Breast epithelium (tissue), 4 donors: Measurements from ENCODE around the gene RANGAP1. TPM values are rescaled to one million over a fixed set of nuclear protein-coding genes. Genes with fewer than 3 reads are reported as not detected.

Experiments used
- DNase-seq, 2 donors: peaks; one replicate each; pipeline ENCODE4 v3.0.0-alpha.2; 2019; ENCODE audit warnings: low spot score in 2 of 2
- H3K27ac ChIP-seq, 2 donors: fragments of 200-600 bp; sonication (generic) in 1 of 2; one replicate each; pipeline ENCODE4 v1.5.1; 2016 to 2019; ENCODE audit warnings: mild to moderate bottlenecking in 1 of 2
- H3K27me3 ChIP-seq, 2 donors: fragments of 200-600 bp; sonication (generic) in 1 of 2; one replicate each; pipeline versions ENCODE4 v1.5.1 to v1.6.0; 2017 to 2019; ENCODE audit warnings: control low read depth in 1 of 2, mild to moderate bottlenecking in 1 of 2
- H3K36me3 ChIP-seq: fragments of 200-600 bp; one replicate; pipeline ENCODE4 v1.5.1; 2019
- H3K4me1 ChIP-seq, 2 donors: fragments of 200-600 bp; sonication (generic); one replicate each; pipeline ENCODE4 v1.5.1; 2016 to 2019; ENCODE audit warnings: control low read depth in 1 of 2
- H3K4me3 ChIP-seq, 3 donors: fragments of 200-600 bp; sonication (generic); 1 replicate in 2 of 3; 2 replicates in 1 of 3; pipeline ENCODE4 v1.5.1; 2016 to 2019; ENCODE audit warnings: mild to moderate bottlenecking in 3 of 3, moderate library complexity in 2 of 3
- H3K9me3 ChIP-seq, 2 donors: fragments of 200-600 bp; sonication (generic) in 1 of 2; one replicate each; pipeline ENCODE4 v1.5.1; 2016 to 2019; ENCODE audit warnings: control low read depth in 1 of 2
- POLR2A ChIP-seq: fragments of 450-650 bp; IDR thresholded peaks from one replicate; pipeline ENCODE4 v1.6.1; 2016; ENCODE audit warnings: antibody characterized with exemption, mild to moderate bottlenecking, moderate library complexity
- POLR2AphosphoS5 ChIP-seq, 3 donors: sonication (generic); formaldehyde crosslinking; IDR thresholded peaks; one replicate each; pipeline ENCODE4 v1.6.1; 2017; ENCODE audit warnings: antibody characterized with exemption in 3 of 3
- intact Hi-C: fragments of 100-400 bp; cut with DNase I; formaldehyde crosslinking; loops from one replicate; pipeline ENCODE4 v1.15.1; 2023; ENCODE audit warnings: low total_unique reads
- total RNA-seq, 3 donors: library from RNA; depleted of rRNA; stranded (reverse); fragments of >200 nt; gene quantifications; one replicate each; pipeline ENCODE4 v1.1.0, GENCODE V29; 2016
- TF ChIP-seq, protein P1 (sequence below), 3 donors: fragments of 450-650 bp; IDR thresholded peaks; one replicate each; pipeline ENCODE4 v1.5.1; 2016 to 2017; ENCODE audit warnings: antibody characterized with exemption in 3 of 3, mild to moderate bottlenecking in 3 of 3, moderate library complexity in 3 of 3

RANGAP1 gene
- total RNA-seq, 3 donors from 2014 or later: 29.8 to 54.1 (median 51.2) TPM

GRCh38 chr22:41290262-41291221 is 4.6 kb upstream of the RANGAP1 start:
- H3K36me3 ChIP-seq: no peaks in the 10 kb centered on the region
- DNase-seq: no peak
- peaks cover 0 to 4% of the 10 kb centered on the region in 2 donors for H3K4me1 ChIP-seq
- no peaks in the 10 kb centered on the region for H3K27me3 ChIP-seq
- no peak for TF ChIP-seq POLR2AphosphoS5 (IDR thresholded peaks at IDR 0.05)
- TF ChIP-seq POLR2A: no peak
- peak overlapping the region in 1 of 2 donors; percentile 2 for H3K27ac ChIP-seq
- no peaks in the 10 kb centered on the region for H3K9me3 ChIP-seq
- intact Hi-C loops: no loop called here
- H3K4me3 ChIP-seq: no peak overlapping the region

- Histone ChIP-seq H3K4me1 (peaks cover 0 to 4% of the 10 kb centered on the region in 2 donors), H3K27me3 (no peaks in the 10 kb centered on the region), H3K4me3 (no peak overlapping the region), H3K36me3 (no peaks in the 10 kb centered on the region), H3K27ac (peak overlapping the region in 1 of 2 donors; percentile 88), H3K9me3 (no peaks in the 10 kb centered on the region)
- intact Hi-C loops: no loop called here
- no peak for DNase-seq
- TF ChIP-seq POLR2A (no peak), POLR2AphosphoS5 (IDR thresholded peaks at IDR 0.05) (no peak)
- TF ChIP-seq, protein P1, sequence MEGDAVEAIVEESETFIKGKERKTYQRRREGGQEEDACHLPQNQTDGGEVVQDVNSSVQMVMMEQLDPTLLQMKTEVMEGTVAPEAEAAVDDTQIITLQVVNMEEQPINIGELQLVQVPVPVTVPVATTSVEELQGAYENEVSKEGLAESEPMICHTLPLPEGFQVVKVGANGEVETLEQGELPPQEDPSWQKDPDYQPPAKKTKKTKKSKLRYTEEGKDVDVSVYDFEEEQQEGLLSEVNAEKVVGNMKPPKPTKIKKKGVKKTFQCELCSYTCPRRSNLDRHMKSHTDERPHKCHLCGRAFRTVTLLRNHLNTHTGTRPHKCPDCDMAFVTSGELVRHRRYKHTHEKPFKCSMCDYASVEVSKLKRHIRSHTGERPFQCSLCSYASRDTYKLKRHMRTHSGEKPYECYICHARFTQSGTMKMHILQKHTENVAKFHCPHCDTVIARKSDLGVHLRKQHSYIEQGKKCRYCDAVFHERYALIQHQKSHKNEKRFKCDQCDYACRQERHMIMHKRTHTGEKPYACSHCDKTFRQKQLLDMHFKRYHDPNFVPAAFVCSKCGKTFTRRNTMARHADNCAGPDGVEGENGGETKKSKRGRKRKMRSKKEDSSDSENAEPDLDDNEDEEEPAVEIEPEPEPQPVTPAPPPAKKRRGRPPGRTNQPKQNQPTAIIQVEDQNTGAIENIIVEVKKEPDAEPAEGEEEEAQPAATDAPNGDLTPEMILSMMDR (IDR thresholded peaks at IDR 0.05): no peak
Observed at GRCh38 chr22:41289671-41290070, 3.7 kb upstream of the RANGAP1 start.

- intact Hi-C loops: no loop called here
- H3K27ac ChIP-seq: peak overlapping the region; percentile 86 to 88
- H3K9me3 ChIP-seq: no peaks in the 10 kb centered on the region
- no peaks in the 10 kb centered on the region for H3K36me3 ChIP-seq
- H3K4me3 ChIP-seq: no peak overlapping the region
- TF ChIP-seq POLR2AphosphoS5 (IDR thresholded peaks at IDR 0.05) (peak in 1 of 3 donors; percentile 21), POLR2A (no peak)
- no peaks in the 10 kb centered on the region for H3K27me3 ChIP-seq
- DNase-seq: no peak
- H3K4me1 ChIP-seq: peaks cover 0 to 4% of the 10 kb centered on the region in 2 donors
Observed at GRCh38 chr22:41288245-41288946, 2.4 kb upstream of the RANGAP1 start.

- Histone ChIP-seq H3K27ac (peak overlapping the region; percentile 78 to 90), H3K36me3 (no peaks in the 10 kb centered on the region), H3K27me3 (no peaks in the 10 kb centered on the region), H3K4me3 (peak overlapping the region; percentile 87 to 98 (median 98)), H3K9me3 (no peaks in the 10 kb centered on the region), H3K4me1 (peaks cover 0 to 4% of the 10 kb centered on the region in 2 donors)
- peak in 1 of 3 donors; percentile 52 for TF ChIP-seq POLR2AphosphoS5 (IDR thresholded peaks at IDR 0.05)
- no peak for TF ChIP-seq POLR2A
- DNase-seq: no peak
- intact Hi-C loops: no loop called here
Observed at GRCh38 chr22:41286639-41287091, 678 bp upstream of the RANGAP1 start.

DNA sequence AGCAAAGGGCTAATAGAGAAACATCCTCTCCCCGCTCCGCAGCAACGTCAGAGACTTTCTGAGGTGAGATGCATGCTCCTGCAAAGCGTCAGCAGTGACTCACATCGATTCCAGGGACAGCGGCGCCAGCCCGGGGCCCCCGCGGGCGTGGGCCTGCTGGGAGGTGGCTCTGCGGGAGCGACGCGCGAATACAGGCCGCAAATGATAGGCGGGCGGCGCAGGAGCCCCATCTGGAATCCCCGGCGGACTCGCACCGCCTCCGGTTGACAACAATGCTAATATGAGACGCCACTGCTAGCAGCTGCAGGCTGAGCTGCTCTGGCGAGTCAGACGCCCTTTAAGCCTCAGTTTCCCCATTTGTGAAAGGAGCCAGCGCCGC is 557 bp downstream of the RANGAP1 start:
- no peak for DNase-seq
- Histone ChIP-seq H3K4me1 (peaks cover 0 to 4% of the 10 kb centered on the region in 2 donors), H3K27ac (peak overlapping the region; percentile 80 to 90), H3K4me3 (peak overlapping the region; percentile 87 to 98 (median 98)), H3K9me3 (no peaks in the 10 kb centered on the region), H3K27me3 (no peaks in the 10 kb centered on the region), H3K36me3 (no peaks in the 10 kb centered on the region)
- TF ChIP-seq POLR2AphosphoS5 (IDR thresholded peaks at IDR 0.05): no peak
- no peak for TF ChIP-seq POLR2A
- TF ChIP-seq, protein P1 (IDR thresholded peaks at IDR 0.05): no peak
- intact Hi-C loops: no loop called here

- DNase-seq: no peak
- H3K4me1 ChIP-seq: peaks cover 0 to 4% of the 10 kb centered on the region in 2 donors
- H3K36me3 ChIP-seq: no peaks in the 10 kb centered on the region
- TF ChIP-seq POLR2AphosphoS5 (IDR thresholded peaks at IDR 0.05) (no peak), POLR2A (no peak)
- TF ChIP-seq, protein P1 (IDR thresholded peaks at IDR 0.05): no peak
- intact Hi-C loops: no loop called here
- no peak overlapping the region for H3K27ac ChIP-seq
- no peaks in the 10 kb centered on the region for H3K9me3 ChIP-seq
- no peak overlapping the region for H3K4me3 ChIP-seq
- no peaks in the 10 kb centered on the region for H3K27me3 ChIP-seq
Observed at GRCh38 chr22:41284465-41284864, 1.5 kb downstream of the RANGAP1 start.
